Posterior cingulate gyrus (tissue), 11 donors: ENCODE data around the gene GGT6.
A peak's percentile ranks its signal among the peaks of the same experiment; 100 is the strongest.
"Not testable (repeated sequence)": the region's sequence is repeated elsewhere in the genome, so short reads cannot be mapped to it uniquely, and the experiment has no call there.

Experiments used
- DNase-seq, 10 donors: peaks; one replicate each; pipeline versions ENCODE4 v3.0.0 to v3.0.0-alpha.2; 2020 to 2021; ENCODE audit warnings: mixed read lengths in 3 of 10
- intact Hi-C: fragments of 100-400 bp; cut with DNase I; formaldehyde crosslinking; loops from one replicate; pipeline ENCODE4 v1.15.1; 2023

Gene GGT6

GRCh38 chr17:4560421-4560820 lies at the start of gene GGT6:
Gene GGT6, minus strand, starts transcription at chr17:4560577. Its CDS starts 56 bp downstream, at chr17:4560521.
- intact Hi-C loops: no loop called here
- DNase-seq: peak in 3 of 10 donors; percentile 24 to 54 (median 53)

GRCh38 chr17:4610162-4610561 lies 49.8 kb upstream of the GGT6 start:
- intact Hi-C loops: no loop called here
- peak in 2 of 10 donors; percentile 13 to 31 for DNase-seq

GRCh38 chr17:4609761-4610160 lies 49.4 kb upstream of the GGT6 start:
- peak in 2 of 10 donors; percentile 3 to 23 for DNase-seq
- intact Hi-C loops: no loop called here

GRCh38 chr17:4607773-4608187 lies 47.4 kb upstream of the GGT6 start:
- intact Hi-C loops: no loop called here
- DNase-seq: peak in 1 of 10 donors; percentile 75

- peak in 2 of 10 donors; percentile 64 to 73 for DNase-seq
- intact Hi-C loops: no loop called here
Measured at GRCh38 chr17:4607261-4607741, 46.9 kb upstream of the GGT6 start.

- DNase-seq: peak in 1 of 10 donors; percentile 87
- intact Hi-C loops: no loop called here
Measured at GRCh38 chr17:4605826-4606225, 45.4 kb upstream of the GGT6 start.

- intact Hi-C loops: not testable (repeated sequence)
- DNase-seq: peak in 1 of 10 donors; percentile 12
Measured at GRCh38 chr17:4604736-4605135, 44.4 kb upstream of the GGT6 start.

GRCh38 chr17:4604111-4604644 lies 43.8 kb upstream of the GGT6 start:
- peak in 2 of 10 donors; percentile 72 to 73 for DNase-seq

GRCh38 chr17:4602041-4602440 lies 41.7 kb upstream of the GGT6 start:
- intact Hi-C loops: no loop called here
- DNase-seq: peak in 1 of 10 donors; percentile 13

More at GRCh38 chr17:4604111-4604644, 43.8 kb upstream of the GGT6 start:
- intact Hi-C loops: no loop called here

GRCh38 chr17:4601326-4601725 lies 40.9 kb upstream of the GGT6 start:
- intact Hi-C loops: no loop called here
- DNase-seq: peak in 1 of 10 donors; percentile 12

- intact Hi-C loops: no loop called here
Measured at GRCh38 chr17:4600563-4600962, 40.2 kb upstream of the GGT6 start.

GRCh38 chr17:4599505-4600281 lies 39.3 kb upstream of the GGT6 start:
- intact Hi-C loops: no loop called here
- DNase-seq: peak in 1 of 10 donors; percentile 59

More at GRCh38 chr17:4600563-4600962, 40.2 kb upstream of the GGT6 start:
- peak in 1 of 10 donors; percentile 22 for DNase-seq

- intact Hi-C loops: no loop called here
- peak in 1 of 10 donors; percentile 37 for DNase-seq
Measured at GRCh38 chr17:4598776-4599504, 38.6 kb upstream of the GGT6 start.

- peak in 1 of 10 donors; percentile 49 for DNase-seq
- intact Hi-C loops: no loop called here
Measured at GRCh38 chr17:4597975-4598374, 37.6 kb upstream of the GGT6 start.

GRCh38 chr17:4596636-4597380 lies 36.4 kb upstream of the GGT6 start:
- intact Hi-C loops: no loop called here
- DNase-seq: peak in 1 of 10 donors; percentile 54

GRCh38 chr17:4595685-4596342 lies 35.4 kb upstream of the GGT6 start:
- peak in 1 of 10 donors; percentile 52 for DNase-seq
- intact Hi-C loops: not testable (repeated sequence)

GRCh38 chr17:4594931-4595684 lies 34.7 kb upstream of the GGT6 start:
- peak in 2 of 10 donors; percentile 29 to 61 for DNase-seq
- intact Hi-C loops: no loop called here

GRCh38 chr17:4594406-4594805 lies 34.0 kb upstream of the GGT6 start:
- intact Hi-C loops: no loop called here

GRCh38 chr17:4593021-4593421 lies 32.6 kb upstream of the GGT6 start:
- intact Hi-C loops: no loop called here
- DNase-seq: peak in 2 of 10 donors; percentile 61 to 73

More at GRCh38 chr17:4594406-4594805, 34.0 kb upstream of the GGT6 start:
- peak in 2 of 10 donors; percentile 48 to 77 for DNase-seq
